AG09309 (cell line): ENCODE measurements around the gene GLIS2.

ENCODE experiments used
- DNase-seq: peaks from one replicate; pipeline ENCODE4 v3.0.0-alpha.2; 2010; ENCODE audit warnings: low read depth
- H3K4me3 ChIP-seq: 2 replicates; pipeline ENCODE4 v1.5.1; 2011; ENCODE audit warnings: mild to moderate bottlenecking, low read depth, low read length, moderate library complexity; ENCODE audit not compliant: control insufficient read depth
- TF ChIP-seq, protein P1 (sequence below): IDR thresholded peaks from 2 replicates; pipeline ENCODE4 v1.5.1; 2011; ENCODE audit warnings: mild to moderate bottlenecking, low read depth, low read length, inconsistent platforms; ENCODE audit not compliant: insufficient read depth, control insufficient read depth; ENCODE audit errors: missing control alignments

The GLIS2 gene

DNA sequence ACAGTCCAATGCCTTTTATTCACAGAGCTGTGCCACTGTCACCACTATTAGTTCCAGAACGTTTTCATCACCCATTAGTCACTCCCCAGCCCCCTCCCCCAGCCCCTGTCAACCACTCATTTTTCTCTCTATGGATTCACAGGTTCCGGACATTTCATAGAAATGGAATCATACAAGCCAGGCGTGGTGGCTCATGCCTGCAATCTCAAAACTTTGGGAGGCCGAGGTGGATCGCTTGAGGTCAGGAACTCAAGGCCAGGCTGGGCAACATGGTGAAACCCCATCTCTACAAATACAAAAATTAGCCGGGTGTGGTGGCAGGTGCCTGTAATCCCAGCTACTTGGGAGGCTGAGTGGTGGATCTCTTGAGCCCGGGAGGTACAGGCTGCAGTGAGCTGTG is 36.0 kb downstream of the GLIS2 start:
- no peak overlapping the region for H3K4me3 ChIP-seq
- TF ChIP-seq, protein P1, sequence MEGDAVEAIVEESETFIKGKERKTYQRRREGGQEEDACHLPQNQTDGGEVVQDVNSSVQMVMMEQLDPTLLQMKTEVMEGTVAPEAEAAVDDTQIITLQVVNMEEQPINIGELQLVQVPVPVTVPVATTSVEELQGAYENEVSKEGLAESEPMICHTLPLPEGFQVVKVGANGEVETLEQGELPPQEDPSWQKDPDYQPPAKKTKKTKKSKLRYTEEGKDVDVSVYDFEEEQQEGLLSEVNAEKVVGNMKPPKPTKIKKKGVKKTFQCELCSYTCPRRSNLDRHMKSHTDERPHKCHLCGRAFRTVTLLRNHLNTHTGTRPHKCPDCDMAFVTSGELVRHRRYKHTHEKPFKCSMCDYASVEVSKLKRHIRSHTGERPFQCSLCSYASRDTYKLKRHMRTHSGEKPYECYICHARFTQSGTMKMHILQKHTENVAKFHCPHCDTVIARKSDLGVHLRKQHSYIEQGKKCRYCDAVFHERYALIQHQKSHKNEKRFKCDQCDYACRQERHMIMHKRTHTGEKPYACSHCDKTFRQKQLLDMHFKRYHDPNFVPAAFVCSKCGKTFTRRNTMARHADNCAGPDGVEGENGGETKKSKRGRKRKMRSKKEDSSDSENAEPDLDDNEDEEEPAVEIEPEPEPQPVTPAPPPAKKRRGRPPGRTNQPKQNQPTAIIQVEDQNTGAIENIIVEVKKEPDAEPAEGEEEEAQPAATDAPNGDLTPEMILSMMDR, result no peak
- DNase-seq, result no peak

DNA sequence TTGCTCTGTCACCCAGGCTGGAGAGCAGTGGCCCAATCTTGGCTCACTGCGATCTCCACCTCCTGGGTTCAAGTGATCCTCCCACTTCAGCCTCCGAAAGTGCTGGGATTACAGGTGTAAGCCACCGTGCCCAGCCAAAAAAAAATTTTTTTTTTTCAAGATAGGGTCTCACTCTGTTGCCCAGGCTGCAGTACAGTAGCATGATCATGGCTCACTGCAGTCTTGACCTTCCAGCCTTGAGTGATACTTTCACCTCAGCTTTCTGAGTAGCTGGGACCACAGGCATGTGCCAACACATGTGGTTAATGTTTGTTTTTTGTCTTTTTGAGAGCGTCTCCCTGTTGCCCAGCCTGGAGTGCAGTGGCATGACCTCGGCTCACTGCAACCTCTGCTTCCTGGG is 37.0 kb downstream of the GLIS2 start:
- TF ChIP-seq, protein P1, result no peak
- H3K4me3 ChIP-seq, result no peak overlapping the region
- no peak for DNase-seq

DNA sequence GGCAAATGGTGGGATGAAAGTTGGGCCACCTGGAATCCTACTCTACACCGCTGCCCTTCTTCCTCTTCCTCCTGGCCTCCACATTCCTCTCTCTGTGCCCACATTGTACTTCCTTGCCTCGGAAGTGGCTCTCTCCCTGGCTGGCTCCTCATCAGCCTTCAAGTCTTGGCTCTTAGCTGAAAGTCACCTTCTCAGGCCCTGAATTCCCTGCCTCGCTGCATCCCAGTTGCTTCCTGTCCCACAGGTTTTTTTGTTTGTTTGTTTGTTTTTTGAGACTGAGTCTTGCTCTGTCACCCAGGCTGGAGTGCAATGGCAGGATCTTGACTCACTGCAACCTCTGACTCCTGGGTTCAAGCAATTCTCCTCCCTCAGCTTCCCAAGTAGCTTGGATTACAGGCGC is 37.8 kb downstream of the GLIS2 start:
- TF ChIP-seq, protein P1, result no peak
- DNase-seq, result no peak
- no peak overlapping the region for H3K4me3 ChIP-seq

DNA sequence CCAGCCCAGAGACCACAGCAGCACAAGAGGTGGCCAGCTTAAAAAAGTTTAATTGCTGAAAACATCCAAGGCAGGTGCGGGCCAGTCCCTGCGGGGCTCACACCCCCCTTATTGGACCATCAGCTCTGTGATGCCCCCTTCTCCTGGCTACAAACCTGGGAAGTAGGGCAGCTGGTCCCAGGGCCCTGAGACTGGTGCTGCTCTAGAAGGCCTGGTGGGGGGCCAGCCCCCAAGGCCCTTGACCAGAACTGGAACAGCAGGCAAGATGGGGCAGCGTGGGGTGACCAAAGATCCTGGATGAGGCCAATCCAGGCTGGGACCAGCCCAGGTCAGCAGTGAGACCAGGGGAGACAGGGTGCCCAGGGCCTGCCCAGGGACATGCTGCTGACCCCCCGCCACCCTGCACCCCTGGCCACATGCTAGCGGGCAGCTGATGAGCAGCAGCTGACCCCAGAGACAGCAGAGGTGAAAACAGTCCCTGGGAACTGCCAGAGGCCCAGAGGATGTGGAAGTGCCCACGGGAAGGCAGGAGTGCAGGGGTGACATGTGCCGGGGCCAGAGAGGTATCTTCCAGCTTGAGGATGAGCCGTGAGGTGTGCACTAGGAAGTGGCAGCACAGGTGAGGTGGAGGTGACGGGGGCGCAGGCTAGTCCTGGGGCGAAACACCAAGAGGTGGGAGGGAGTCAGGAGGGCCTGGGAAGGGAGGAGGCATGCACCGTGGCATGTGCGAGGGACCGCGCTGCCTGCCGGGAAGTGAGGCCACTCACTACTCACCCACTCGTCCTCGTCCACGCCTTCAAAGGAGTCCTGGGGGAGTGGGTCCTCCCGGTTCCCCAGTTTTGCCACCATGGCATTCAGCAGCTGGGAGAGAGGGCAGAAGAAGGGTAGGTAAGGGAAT is 38.9 kb downstream of the GLIS2 start:
- DNase-seq, result no peak
- TF ChIP-seq, protein P1, result no peak
- no peak overlapping the region for H3K4me3 ChIP-seq

DNA sequence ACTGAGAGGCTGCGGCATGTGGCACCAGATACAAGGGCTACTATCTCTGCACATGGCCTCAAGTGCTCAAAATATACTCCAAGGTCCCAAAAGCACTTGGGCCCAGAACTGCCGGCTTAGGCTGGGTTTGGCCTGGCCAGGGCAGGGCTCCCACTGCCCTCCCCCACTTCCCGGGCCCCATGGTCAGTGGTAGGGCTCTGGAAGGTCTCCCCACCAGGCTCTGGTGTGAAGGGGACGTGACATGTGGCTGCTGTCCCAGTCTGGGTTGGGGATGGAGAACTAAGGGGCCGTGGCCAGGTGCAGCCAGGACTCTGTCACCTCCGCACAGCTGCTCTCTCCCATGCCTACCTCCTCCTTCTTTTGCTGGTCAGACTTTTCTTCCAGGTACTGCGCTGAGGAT is 41.0 kb downstream of the GLIS2 start:
- H3K4me3 ChIP-seq, result no peak overlapping the region
- TF ChIP-seq, protein P1, result no peak
- DNase-seq, result no peak

DNA sequence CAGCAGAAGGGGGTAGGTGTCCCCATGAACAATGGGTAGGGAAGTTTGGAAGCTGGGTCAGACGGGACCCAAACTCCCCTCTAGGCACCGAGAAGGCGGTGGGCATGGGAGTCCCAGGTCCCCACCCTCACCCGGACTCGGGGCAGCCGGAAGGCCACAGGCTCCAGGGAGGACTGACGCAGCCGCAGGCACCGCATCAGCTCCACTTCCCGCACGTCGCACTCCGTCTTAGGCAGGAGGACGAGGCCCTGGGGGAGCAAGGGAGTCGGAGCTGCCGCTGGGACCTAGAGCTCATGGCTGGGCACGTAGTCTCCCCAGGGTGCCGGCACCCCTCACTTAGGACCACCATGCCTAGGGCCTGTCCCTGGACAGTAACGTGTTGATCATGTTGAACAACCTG is 42.4 kb downstream of the GLIS2 start:
- H3K4me3 ChIP-seq, result no peak overlapping the region
- DNase-seq, result no peak
- TF ChIP-seq, protein P1, result no peak
